AG04449 (cell line): ENCODE data around the gene AMIGO1.

Experiments
- CTCF ChIA-PET: fragments of 350-600 bp; formaldehyde crosslinking; extraction: SDS; loops from one replicate; lab custom pipeline; 2021; ENCODE audit warnings: antibody characterized with exemption; lab: Yijun Ruan, JAX
- POLR2A ChIA-PET: fragments of 400-600, 350-600 bp; formaldehyde crosslinking; extraction: SDS; loops from one replicate; lab custom pipeline; 2020; ENCODE audit warnings: antibody characterized with exemption, inconsistent platforms; lab: Yijun Ruan, JAX
- DNase-seq: peaks from one replicate; pipeline ENCODE4 v3.0.0-alpha.2; 2010; ENCODE audit warnings: low read depth, low spot score
- H3K4me3 ChIP-seq: 2 replicates; pipeline ENCODE4 v1.5.1; 2011; ENCODE audit warnings: low read depth, mild to moderate bottlenecking, control low read depth, low read length
- TF ChIP-seq, protein P1 (sequence below): IDR thresholded peaks from one replicate; pipeline ENCODE4 v1.5.1; 2011; ENCODE audit warnings: mild to moderate bottlenecking, moderate library complexity, low read length, control low read depth, inconsistent platforms; ENCODE audit not compliant: insufficient read depth; ENCODE audit errors: missing control alignments

The AMIGO1 gene, protein sequence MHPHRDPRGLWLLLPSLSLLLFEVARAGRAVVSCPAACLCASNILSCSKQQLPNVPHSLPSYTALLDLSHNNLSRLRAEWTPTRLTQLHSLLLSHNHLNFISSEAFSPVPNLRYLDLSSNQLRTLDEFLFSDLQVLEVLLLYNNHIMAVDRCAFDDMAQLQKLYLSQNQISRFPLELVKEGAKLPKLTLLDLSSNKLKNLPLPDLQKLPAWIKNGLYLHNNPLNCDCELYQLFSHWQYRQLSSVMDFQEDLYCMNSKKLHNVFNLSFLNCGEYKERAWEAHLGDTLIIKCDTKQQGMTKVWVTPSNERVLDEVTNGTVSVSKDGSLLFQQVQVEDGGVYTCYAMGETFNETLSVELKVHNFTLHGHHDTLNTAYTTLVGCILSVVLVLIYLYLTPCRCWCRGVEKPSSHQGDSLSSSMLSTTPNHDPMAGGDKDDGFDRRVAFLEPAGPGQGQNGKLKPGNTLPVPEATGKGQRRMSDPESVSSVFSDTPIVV

DNA sequence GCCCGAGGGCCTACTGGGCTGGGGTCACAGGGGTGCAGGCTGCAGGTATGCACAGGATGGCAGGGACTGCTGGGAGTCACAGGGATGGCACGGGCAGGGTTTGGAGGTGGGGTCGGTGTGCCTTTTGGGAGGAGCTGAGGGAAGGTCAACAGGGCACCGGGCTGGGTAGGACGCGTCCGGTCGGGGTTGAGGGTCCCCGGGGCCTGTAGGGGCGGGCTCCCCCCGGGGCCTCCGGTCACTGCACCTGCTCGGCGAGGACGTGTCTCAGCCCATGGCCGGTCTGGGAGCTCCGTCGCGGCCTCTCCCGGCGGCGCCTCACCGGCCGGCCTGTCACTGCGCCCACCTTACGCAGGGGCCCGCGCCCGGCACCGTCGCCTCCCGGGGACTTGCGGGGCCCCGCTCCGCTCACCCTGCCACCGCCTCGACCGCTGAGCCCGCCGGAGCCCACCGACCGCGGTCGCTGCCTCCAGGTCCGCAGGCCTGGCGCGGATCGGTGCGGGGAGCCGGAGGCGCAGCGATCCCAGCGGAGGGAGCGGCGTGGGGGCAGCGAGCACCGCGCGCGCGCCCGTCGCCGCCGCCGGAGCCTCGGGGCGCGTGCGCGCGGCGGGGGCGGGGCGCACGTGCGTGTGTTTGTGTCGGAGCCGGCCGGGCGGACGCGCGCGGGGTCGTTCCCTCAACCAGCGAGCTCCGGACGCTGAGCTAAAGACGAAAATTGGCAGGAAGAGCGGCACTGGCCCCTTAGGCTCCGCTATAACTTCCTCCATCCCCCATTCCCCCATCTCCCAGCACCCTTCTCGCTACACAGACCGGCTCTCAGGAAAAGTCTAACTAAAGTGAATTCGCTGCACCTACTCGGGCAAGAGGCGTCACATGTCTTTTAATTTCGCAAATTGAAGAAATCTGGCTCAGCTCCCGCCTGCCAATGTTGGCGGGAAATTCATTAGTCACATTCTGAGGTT, at the start of gene AMIGO1:
TSS of gene AMIGO1 (minus strand) at position 552 of the 959 bp plus-strand sequence. CDS start 815 bp downstream, outside the sequence.
- DNase-seq, result no peak
- ChIA-PET CTCF (interaction anchor here (0.9 to 43.1 kb wide), 4 partner anchors 11 to 110 kb away, joined by 3 to 2790 read pairs (median 330); partner anchors contain the start of genes ATXN7L2, CYB561D1 and GPR61), POLR2A (interaction anchor here (1.5 kb wide), 1 partner anchor 9 kb away, joined by 7 read pairs; no protein-coding TSS in a partner anchor)
- peak within 1 kb of the TSS; percentile 67 for H3K4me3 ChIP-seq
- TF ChIP-seq, protein P1, sequence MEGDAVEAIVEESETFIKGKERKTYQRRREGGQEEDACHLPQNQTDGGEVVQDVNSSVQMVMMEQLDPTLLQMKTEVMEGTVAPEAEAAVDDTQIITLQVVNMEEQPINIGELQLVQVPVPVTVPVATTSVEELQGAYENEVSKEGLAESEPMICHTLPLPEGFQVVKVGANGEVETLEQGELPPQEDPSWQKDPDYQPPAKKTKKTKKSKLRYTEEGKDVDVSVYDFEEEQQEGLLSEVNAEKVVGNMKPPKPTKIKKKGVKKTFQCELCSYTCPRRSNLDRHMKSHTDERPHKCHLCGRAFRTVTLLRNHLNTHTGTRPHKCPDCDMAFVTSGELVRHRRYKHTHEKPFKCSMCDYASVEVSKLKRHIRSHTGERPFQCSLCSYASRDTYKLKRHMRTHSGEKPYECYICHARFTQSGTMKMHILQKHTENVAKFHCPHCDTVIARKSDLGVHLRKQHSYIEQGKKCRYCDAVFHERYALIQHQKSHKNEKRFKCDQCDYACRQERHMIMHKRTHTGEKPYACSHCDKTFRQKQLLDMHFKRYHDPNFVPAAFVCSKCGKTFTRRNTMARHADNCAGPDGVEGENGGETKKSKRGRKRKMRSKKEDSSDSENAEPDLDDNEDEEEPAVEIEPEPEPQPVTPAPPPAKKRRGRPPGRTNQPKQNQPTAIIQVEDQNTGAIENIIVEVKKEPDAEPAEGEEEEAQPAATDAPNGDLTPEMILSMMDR, result no peak

- ChIA-PET POLR2A (no interaction called here), CTCF (interaction anchor here (2.2 kb wide), 1 partner anchor 12 kb away, joined by 6 read pairs; no protein-coding TSS in a partner anchor)
- TF ChIP-seq, protein P1, result no peak
- no peak for DNase-seq
- no peak overlapping the region for H3K4me3 ChIP-seq
Observed at GRCh38 chr1:109557520-109557919, 48.0 kb upstream of the AMIGO1 start.

- TF ChIP-seq, protein P1, result no peak
- ChIA-PET POLR2A (interaction anchor here (0.7 kb wide), 1 partner anchor 14 kb away, joined by 5 read pairs; no protein-coding TSS in a partner anchor), CTCF (interaction anchor here (1.5 kb wide), 1 partner anchor 83 kb away, joined by 3 read pairs; no protein-coding TSS in a partner anchor)
- no peak for DNase-seq
- H3K4me3 ChIP-seq, result no peak overlapping the region
Observed at GRCh38 chr1:109556563-109556962, 47.0 kb upstream of the AMIGO1 start.

DNA sequence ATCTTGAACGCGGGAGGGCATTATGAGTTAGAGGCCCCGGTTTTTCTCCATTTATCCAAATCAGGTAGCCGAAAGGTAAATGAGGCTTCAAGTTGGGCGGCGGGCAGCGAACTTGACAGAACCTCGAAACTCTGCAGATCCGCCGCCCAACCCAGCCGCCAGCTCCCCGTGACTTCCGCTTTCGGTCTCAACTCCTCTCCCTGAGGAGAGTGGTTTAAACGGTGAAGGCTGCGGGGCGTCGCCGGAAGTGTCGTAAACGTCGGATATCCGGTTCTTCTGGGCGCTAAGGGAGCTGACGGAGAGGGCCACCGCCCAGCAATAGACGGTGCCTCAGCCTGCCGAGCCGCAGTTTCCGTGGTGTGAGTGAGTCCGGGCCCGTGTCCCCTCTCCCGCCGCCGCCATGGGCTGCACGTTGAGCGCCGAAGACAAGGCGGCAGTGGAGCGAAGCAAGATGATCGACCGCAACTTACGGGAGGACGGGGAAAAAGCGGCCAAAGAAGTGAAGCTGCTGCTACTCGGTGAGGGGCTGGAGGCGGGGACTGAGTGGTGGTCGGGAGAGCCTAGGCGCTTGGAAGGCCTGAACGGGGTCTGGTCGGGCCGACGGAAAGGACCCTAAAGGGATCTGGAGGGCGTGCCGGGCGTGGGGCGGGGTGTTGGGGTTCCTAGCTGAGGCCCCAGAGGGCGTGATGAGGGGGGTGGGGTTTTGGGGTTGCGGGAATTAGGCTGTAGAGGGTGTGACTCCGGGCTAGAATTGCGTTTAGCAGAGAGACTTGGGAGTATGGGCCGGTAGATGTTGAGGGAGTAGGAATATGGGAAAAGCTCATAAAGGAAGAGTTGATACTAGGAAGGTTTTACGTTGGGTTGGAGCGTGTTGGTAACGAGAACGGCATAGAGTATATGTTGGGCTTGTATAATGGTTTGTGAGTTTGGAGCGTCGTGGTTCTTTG, 39.1 kb upstream of the AMIGO1 start, which contains the start of gene GNAI3:
TSS of gene GNAI3 (plus strand) at position 295 of the 947 bp plus-strand sequence. CDS start at position 401, 106 bp downstream.
- TF ChIP-seq, protein P1, result no peak
- peak; percentile 72 for DNase-seq
- POLR2A ChIA-PET, result interaction anchor here (0.7 to 2.0 kb wide), 21 partner anchors 11 to 436 kb away, joined by 3 to 25 read pairs (median 5); partner anchors contain the start of genes AHCYL1, AMPD2 and GNAT2
- peak within 1 kb of the TSS; percentile 95 for H3K4me3 ChIP-seq
- CTCF ChIA-PET, result interaction anchor here (0.6 to 3.5 kb wide), 31 partner anchors 10 to 463 kb away, joined by 3 to 66 read pairs (median 4); partner anchors contain the start of genes AHCYL1, AMPD2, CYB561D1 and GNAT2
